Gastrocnemius medialis (tissue), 4 donors: Measurements from ENCODE around the gene ZWINT. TPM values are rescaled to one million over a fixed set of nuclear protein-coding genes. Genes with fewer than 3 reads are reported as not detected.

Experiments
- ATAC-seq, 2 donors: fragments of 150-250 bp; one replicate each; pipeline ENCODE4 v1.9.1; 2016
- DNase-seq, 2 donors: peaks; one replicate each; pipeline ENCODE4 v3.0.0-alpha.2; 2019
- H3K27ac ChIP-seq, 4 donors: fragments of 200-600 bp; sonication (generic); 1 replicate in 1 of 4; 2 replicates in 3 of 4; pipeline ENCODE4 v1.5.1; 2016 to 2018; ENCODE audit warnings: mild to moderate bottlenecking in 2 of 4, moderate library complexity in 1 of 4
- H3K27me3 ChIP-seq, 3 donors: fragments of 200-600 bp; sonication (generic) in 2 of 3; 1 replicate in 1 of 3; 2 replicates in 2 of 3; pipeline versions ENCODE4 v1.5.1 to v1.6.0; 2016 to 2019; ENCODE audit warnings: mild to moderate bottlenecking in 1 of 3, moderate library complexity in 1 of 3
- H3K36me3 ChIP-seq, 2 donors: fragments of 200-600 bp; sonication (generic) in 1 of 2; one replicate each; pipeline ENCODE4 v1.5.1; 2017 to 2018
- H3K4me1 ChIP-seq, 2 donors: fragments of 200-600 bp; sonication (generic) in 1 of 2; one replicate each; pipeline ENCODE4 v1.5.1; 2016 to 2017; ENCODE audit warnings: mild to moderate bottlenecking in 2 of 2
- H3K4me3 ChIP-seq, 4 donors: fragments of 200-600 bp; sonication (generic) in 3 of 4; 1 replicate in 1 of 4; 2 replicates in 3 of 4; pipeline ENCODE4 v1.5.1; 2016 to 2019; ENCODE audit warnings: mild to moderate bottlenecking in 2 of 4
- H3K9me3 ChIP-seq, 3 donors: fragments of 200-600 bp; sonication (generic) in 2 of 3; 1 replicate in 1 of 3; 2 replicates in 2 of 3; pipeline ENCODE4 v1.5.1; 2016 to 2019
- CTCF ChIP-seq, 5 experiments: fragments of 450-650 bp in 3 of 5; fragments of 200-600 bp in 2 of 5; sonication (generic) in 2 of 5; IDR thresholded peaks in 4 of 5; conservative IDR thresholded peaks in 1 of 5; 1 replicate in 4 of 5; 2 replicates in 1 of 5; pipeline ENCODE4 v1.5.1; 2016 to 2019; ENCODE audit warnings: antibody characterized with exemption in 5 of 5, mild to moderate bottlenecking in 3 of 5, moderate library complexity in 3 of 5
- POLR2A ChIP-seq, 2 donors: fragments of 450-650 bp; IDR thresholded peaks; one replicate each; pipeline ENCODE4 v1.6.1; 2017; ENCODE audit warnings: antibody characterized with exemption in 2 of 2, mild to moderate bottlenecking in 2 of 2, moderate library complexity in 2 of 2
- in situ Hi-C, 4 donors: fragments of 200-750 bp; cut with MboI; loops; one replicate each; pipeline versions ENCODE4 v1.15.0 to v1.8.0; 2017; ENCODE audit warnings: low sequenced_read_pairs in 4 of 4
- intact Hi-C: fragments of 100-400 bp; cut with DNase I; formaldehyde crosslinking; loops from one replicate; pipeline ENCODE4 v1.15.1; 2023; ENCODE audit warnings: low total_unique reads
- total RNA-seq, 4 donors: library from RNA; depleted of rRNA; stranded (reverse); fragments of >200 nt; gene quantifications; one replicate each; pipeline versions ENCODE4 v1.1.0 to v1.2.3, GENCODE V29; 2016

Gene ZWINT
- total RNA-seq, 4 donors from 2014 or later = 0.98 to 1.2 TPM; not detected in 2

- in situ Hi-C loops = no loop called here
- intact Hi-C loops = no loop called here
- TF ChIP-seq POLR2A (IDR thresholded peaks at IDR 0.05) (no peak), CTCF (IDR thresholded peaks at IDR 0.05 in 4 of 5, conservative IDR thresholded peaks at IDR 0.05 in 1 of 5) (no peak)
- H3K27me3 ChIP-seq = no peaks in the 10 kb centered on the region
- no peak for ATAC-seq
- H3K27ac ChIP-seq = no peak overlapping the region
- DNase-seq = no peak
- no peaks in the 10 kb centered on the region for H3K36me3 ChIP-seq
- no peaks in the 10 kb centered on the region for H3K9me3 ChIP-seq
- H3K4me3 ChIP-seq = no peak overlapping the region
- no peaks in the 10 kb centered on the region for H3K4me1 ChIP-seq
Measured at GRCh38 chr10:56346845-56347415, 14.1 kb downstream of the ZWINT start.

GRCh38 chr10:56341612-56342011, 19.4 kb downstream of the ZWINT start:
- intact Hi-C loops (no loop called here), in situ Hi-C loops (no loop called here)
- Histone ChIP-seq H3K27me3 (no peaks in the 10 kb centered on the region), H3K4me1 (no peaks in the 10 kb centered on the region), H3K27ac (no peak overlapping the region), H3K36me3 (no peaks in the 10 kb centered on the region), H3K4me3 (no peak overlapping the region), H3K9me3 (no peaks in the 10 kb centered on the region)
- TF ChIP-seq POLR2A (IDR thresholded peaks at IDR 0.05) = no peak
- no peak for TF ChIP-seq CTCF (IDR thresholded peaks at IDR 0.05 in 4 of 5, conservative IDR thresholded peaks at IDR 0.05 in 1 of 5)
- DNase-seq (no peak), ATAC-seq (no peak)

DNA sequence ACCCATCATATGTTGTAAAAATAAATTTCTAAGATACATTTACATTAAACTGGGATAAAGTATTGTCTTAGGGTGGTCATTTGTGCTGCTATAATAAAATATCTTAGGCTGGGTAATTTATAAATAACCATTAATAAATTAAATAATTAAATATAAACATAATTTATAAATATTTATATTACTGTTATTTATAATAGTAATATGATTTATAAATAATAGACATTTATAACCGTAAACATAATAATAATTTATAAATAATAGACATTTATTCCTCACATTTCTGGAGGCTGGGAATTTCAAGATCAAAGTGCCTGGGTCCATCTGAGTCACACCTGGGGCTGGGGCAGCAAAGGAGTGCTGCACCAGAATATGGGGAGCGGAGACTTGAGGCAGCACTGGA, 31.1 kb downstream of the ZWINT start:
- Histone ChIP-seq H3K9me3 (no peaks in the 10 kb centered on the region), H3K4me3 (no peak overlapping the region)
- no peak for ATAC-seq

DNA sequence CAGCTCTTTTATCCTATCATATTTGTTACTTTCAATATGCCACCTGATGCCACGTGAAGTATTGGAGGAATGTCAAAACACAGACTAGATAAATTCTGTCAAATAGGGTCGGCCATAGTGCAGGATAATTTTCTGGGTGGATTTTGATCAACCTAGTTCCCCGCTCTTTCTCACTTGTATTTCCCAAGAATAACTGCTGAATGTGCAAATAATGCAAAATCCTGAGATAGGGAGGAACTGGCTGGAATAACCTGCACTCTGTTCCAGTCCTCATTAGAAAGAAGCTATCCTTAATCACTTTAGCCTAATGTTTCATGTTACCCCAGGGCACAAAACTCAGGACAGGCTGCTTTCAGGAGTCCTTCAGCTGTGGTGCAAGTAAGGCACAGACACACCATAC, 33.9 kb downstream of the ZWINT start:
- in situ Hi-C loops = no loop called here

More for the DNA sequence above, 31.1 kb downstream of the ZWINT start:
- Histone ChIP-seq H3K36me3 (no peaks in the 10 kb centered on the region), H3K27me3 (no peaks in the 10 kb centered on the region), H3K4me1 (no peaks in the 10 kb centered on the region), H3K27ac (no peak overlapping the region)
- intact Hi-C loops = no loop called here
- TF ChIP-seq CTCF (IDR thresholded peaks at IDR 0.05 in 4 of 5, conservative IDR thresholded peaks at IDR 0.05 in 1 of 5) = no peak
- no peak for TF ChIP-seq POLR2A (IDR thresholded peaks at IDR 0.05)
- in situ Hi-C loops = no loop called here
- no peak for DNase-seq

More for the DNA sequence above, 33.9 kb downstream of the ZWINT start:
- ATAC-seq (no peak), DNase-seq (no peak)
- TF ChIP-seq CTCF (IDR thresholded peaks at IDR 0.05 in 4 of 5, conservative IDR thresholded peaks at IDR 0.05 in 1 of 5) (no peak), POLR2A (IDR thresholded peaks at IDR 0.05) (no peak)
- intact Hi-C loops = no loop called here
- Histone ChIP-seq H3K27me3 (no peaks in the 10 kb centered on the region), H3K4me1 (no peaks in the 10 kb centered on the region), H3K27ac (no peak overlapping the region), H3K4me3 (no peak overlapping the region), H3K36me3 (no peaks in the 10 kb centered on the region), H3K9me3 (no peaks in the 10 kb centered on the region)
